Stimulated activated CD8-positive, alpha-beta memory T cell treated with anti-CD3 and anti-CD28 coated beads, Interleukin-7, amount 100 ng/mL, for 24 hours (primary cell): ENCODE measurements around the gene TMEM253.

Source experiments
- DNase-seq: peaks from one replicate; pipeline ENCODE4 v3.0.0-alpha.2; 2020; ENCODE audit warnings: low read depth

TMEM253 gene

GRCh38 chr14:21105095-21105494, 4.2 kb downstream of the TMEM253 start:
- DNase-seq: no peak

GRCh38 chr14:21106176-21106497, 5.3 kb downstream of the TMEM253 start:
- no peak for DNase-seq

- peak; percentile 49 for DNase-seq
Observed at GRCh38 chr14:21106498-21107282, 5.8 kb downstream of the TMEM253 start.

GRCh38 chr14:21107283-21107800, 6.5 kb downstream of the TMEM253 start:
- no peak for DNase-seq

GRCh38 chr14:21108791-21109190, 7.9 kb downstream of the TMEM253 start:
- DNase-seq: no peak

GRCh38 chr14:21109377-21110138, 8.7 kb downstream of the TMEM253 start:
- DNase-seq: no peak

- no peak for DNase-seq
Observed at GRCh38 chr14:21112255-21112654, 11.4 kb downstream of the TMEM253 start.

- DNase-seq: no peak
Observed at GRCh38 chr14:21113369-21113768, 12.5 kb downstream of the TMEM253 start.

- no peak for DNase-seq
Observed at GRCh38 chr14:21118933-21119332, 18.1 kb downstream of the TMEM253 start.

GRCh38 chr14:21120686-21121085, 19.8 kb downstream of the TMEM253 start:
- DNase-seq: no peak

- no peak for DNase-seq
Observed at GRCh38 chr14:21121122-21121521, 20.3 kb downstream of the TMEM253 start.

- DNase-seq: no peak
Observed at GRCh38 chr14:21123429-21123828, 22.6 kb downstream of the TMEM253 start.

GRCh38 chr14:21133901-21134300, 33.0 kb downstream of the TMEM253 start:
- no peak for DNase-seq

GRCh38 chr14:21136024-21136423, 35.2 kb downstream of the TMEM253 start:
- no peak for DNase-seq

- no peak for DNase-seq
Observed at GRCh38 chr14:21142357-21142756, 41.5 kb downstream of the TMEM253 start.

GRCh38 chr14:21145437-21145836, 44.6 kb downstream of the TMEM253 start:
- no peak for DNase-seq

GRCh38 chr14:21149641-21150367, 48.9 kb downstream of the TMEM253 start:
- no peak for DNase-seq
